ENCODE results near the gene ARHGAP26.

Gene ARHGAP26

GRCh38 chr5:143218517-143219170, 448.5 kb downstream of the ARHGAP26 start:
- peak; percentile 68 for FAIRE-seq
- DNase-seq (ENCODE audit: insufficient read length, low spot score) = no peak

GRCh38 chr5:143219696-143220095, 449.5 kb downstream of the ARHGAP26 start:
- FAIRE-seq (no peak), DNase-seq (ENCODE audit: insufficient read length, low spot score) (no peak)

DNA sequence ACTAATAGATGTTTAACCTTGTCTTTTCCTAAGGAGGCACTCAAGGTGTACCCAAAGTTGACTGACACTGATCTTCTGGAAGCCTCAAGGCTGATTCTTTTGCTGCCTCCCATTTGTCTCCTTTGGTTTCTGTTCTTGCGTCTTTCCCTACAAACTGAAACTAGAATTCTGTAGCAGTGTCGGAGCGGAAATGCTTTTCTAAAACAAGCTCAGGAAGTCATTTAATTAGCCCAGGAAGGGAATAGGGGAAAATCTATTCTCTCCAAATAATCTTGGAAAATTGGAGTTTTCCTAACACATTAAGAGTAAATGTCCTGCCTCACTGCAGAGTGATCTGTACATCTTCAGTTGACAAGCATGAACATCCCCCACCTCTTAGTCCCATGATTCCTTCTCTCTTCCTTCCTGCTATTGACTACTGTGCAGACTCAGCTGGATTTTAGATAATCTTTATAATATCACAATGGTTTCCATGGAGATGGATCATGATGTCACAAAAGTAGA, 450.6 kb downstream of the ARHGAP26 start:
- FAIRE-seq (peak; percentile 70), DNase-seq (ENCODE audit: insufficient read length, low spot score) (no peak)

- DNase-seq (ENCODE audit: insufficient read length, low spot score) (no peak), FAIRE-seq (peak; percentile 89)
Measured at GRCh38 chr5:143222287-143223231, 452.4 kb downstream of the ARHGAP26 start.

DNA sequence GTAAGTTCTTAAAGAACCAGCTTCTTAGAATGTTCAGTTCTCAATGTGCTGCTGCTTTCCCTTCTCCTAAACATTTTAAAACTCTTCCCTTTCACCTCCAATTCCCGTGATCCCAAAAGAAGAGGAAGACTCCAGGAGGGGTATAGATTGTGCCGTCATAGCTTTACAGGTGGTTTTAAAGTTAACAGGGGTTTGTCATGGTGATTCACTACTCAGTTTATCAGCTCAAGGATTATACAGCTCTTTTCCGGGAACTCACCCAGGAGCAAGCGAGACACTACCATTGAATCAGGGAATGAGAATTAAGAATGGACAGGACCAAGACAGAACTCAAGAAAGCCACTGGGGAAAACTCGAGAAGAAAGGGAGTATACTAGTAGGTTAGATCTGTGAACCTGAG, 454.5 kb downstream of the ARHGAP26 start:
- no peak for FAIRE-seq
- DNase-seq (ENCODE audit: insufficient read length, low spot score) = no peak

- FAIRE-seq = no peak
Measured at GRCh38 chr5:143225511-143225910, 455.3 kb downstream of the ARHGAP26 start.

DNA sequence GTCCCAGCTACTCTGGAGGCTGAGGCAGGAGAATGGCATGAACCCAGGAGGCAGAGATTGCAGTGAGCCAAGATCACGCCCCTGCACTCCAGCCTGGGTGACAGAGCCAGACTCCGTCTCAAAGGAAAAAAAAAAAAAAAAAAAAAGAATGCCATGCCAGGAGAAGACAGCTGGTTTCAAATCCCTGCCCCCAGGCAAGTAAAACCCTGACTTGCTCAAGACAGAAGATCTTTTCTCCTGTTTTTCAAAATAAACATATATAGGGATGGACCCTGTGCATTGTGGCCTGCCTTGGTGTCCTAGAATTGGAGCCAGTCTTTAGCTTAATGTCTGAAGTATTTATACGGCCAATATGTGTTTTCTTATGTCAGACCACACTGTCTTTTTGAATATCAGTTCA, 456.2 kb downstream of the ARHGAP26 start:
- DNase-seq (ENCODE audit: insufficient read length, low spot score) (no peak), FAIRE-seq (no peak)

More at GRCh38 chr5:143225511-143225910, 455.3 kb downstream of the ARHGAP26 start:
- no peak for DNase-seq (ENCODE audit: insufficient read length, low spot score)

GRCh38 chr5:143226872-143227271, 456.7 kb downstream of the ARHGAP26 start:
- FAIRE-seq = no peak
- DNase-seq (ENCODE audit: insufficient read length, low spot score) = no peak

GRCh38 chr5:143227301-143227700, 457.1 kb downstream of the ARHGAP26 start:
- FAIRE-seq (no peak), DNase-seq (ENCODE audit: insufficient read length, low spot score) (no peak)

DNA sequence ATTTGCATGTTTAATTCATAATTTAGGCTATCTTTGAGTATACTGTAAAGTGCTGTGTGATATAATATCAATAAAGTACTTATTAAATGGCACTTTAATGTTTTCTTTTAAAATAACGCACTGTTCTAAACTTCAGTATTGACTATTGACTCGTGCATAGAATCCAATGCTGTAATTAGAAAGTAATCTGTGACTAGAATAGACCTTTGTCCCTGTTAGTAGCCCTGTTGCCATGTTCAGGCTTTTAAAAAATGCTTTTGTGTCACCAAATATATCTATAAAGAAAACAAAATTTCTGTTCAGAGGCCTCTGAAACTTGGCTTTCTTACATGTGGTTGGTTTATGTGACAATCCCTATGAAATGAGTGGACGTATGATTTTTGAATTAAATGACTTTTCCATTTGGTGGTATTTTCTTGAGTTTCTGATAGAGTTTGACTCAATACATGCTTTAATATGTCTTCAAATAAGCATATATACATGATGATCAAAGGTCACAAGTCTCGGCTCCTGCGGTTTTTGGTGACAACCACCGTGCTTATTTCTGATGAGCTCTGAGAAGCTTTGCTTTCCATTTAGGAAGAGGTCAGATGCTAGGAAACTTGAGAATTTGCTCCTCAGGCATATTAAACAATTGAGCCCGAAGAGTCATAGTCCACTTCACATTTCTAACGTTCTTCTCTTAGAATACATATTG, 458.6 kb downstream of the ARHGAP26 start:
- no peak for DNase-seq (ENCODE audit: insufficient read length, low spot score)
- FAIRE-seq = peak; percentile 53

DNA sequence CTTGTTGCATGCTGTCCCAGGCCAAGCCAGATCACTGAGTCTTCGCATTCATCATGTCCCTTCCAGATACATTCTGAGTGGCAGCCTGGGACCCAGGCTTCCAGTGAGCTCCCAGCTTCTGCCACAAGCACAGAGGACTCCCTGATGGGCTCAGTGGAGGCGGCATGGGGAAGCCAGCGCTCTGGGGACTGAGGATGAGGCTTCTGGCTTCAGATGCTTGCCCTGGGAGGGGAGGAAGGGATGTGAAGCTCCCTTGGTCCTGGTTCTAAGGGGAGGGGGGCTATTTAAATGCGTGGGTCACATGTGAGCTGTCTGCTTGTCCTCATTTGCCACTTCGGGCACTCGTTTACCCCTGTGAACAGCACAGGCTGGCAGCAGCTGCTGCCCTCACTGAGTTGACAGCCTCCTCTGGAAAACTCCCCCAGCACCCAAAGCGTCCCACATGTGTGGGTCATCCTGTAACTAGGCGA, 459.3 kb downstream of the ARHGAP26 start:
- DNase-seq (ENCODE audit: insufficient read length, low spot score) = no peak
- FAIRE-seq = no peak

DNA sequence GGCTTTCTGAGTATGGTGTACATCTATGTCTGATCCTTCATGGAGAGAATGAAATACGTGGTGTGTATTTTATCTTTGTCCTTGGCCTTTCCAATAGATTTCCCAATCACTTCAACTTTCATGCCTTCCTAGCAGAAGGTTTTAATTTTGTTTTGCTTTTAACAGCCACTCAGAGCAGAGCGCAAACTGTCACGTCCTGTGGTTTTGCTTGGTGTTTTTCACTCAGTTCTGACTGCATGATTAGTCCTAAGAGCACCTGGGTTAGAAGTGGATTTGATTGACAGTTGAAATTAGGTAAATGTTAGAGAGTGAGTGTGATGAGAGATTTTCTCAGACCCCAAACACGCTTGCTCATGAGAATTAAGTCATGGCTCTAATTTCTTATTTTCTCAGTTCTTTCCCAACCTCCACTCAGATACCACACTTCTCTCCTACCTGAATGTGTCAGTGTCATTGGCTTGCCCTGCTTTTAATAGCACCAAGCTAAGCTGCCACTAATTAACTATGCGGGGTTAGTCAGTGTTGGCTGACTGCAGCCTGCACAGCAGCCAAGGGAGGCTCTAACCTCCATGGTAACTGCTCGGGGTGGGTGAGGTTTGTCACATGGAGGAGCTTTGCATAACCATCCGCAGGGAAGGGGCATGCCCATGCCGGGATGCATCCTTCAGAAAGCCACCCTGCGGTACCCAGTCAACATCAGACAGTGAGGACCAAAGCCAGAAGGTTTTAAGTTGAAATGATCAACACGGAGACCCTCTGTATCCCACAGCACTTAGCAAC, 459.9 kb downstream of the ARHGAP26 start:
- DNase-seq (ENCODE audit: insufficient read length, low spot score) = peak; percentile 47

DNA sequence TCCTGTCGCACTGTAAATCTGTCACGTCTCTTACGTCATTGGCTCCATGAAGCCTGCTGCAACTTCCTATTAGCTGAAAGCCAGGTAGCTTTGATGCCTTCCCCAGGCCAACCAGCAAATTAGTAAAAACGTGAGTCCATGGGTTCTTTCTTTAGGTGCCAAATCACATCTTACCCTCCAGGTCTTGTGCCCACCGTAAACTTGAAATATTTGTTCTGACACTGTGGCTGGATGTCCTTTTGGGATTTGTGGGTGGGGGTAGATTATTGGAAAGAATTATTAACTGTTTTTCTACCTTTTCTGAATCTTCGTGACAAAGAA, 460.5 kb downstream of the ARHGAP26 start:
- no peak for DNase-seq (ENCODE audit: insufficient read length, low spot score)
- FAIRE-seq = no peak

More for the DNA sequence above, 459.9 kb downstream of the ARHGAP26 start:
- FAIRE-seq = peak; percentile 99

DNA sequence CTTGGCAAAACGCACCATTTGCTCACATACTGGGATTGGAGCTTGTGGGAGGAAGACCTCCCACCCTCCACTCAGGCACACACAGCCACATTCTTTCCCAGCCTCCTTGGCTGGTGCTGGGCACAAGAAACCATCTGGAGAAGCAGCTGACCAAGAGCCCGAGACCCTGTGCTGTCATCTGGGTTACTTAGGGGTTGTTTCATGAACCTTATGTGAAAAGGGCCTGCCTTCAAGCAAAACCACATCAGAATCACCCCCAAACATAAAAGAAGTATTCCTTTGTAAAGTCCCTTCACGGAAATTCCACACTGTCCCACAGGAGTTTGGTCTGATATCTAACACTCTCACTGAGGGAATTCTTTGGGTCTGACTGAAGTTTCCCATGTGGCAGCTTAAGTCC, 461.2 kb downstream of the ARHGAP26 start:
- peak; percentile 23 for FAIRE-seq

GRCh38 chr5:143231973-143232812, 462.0 kb downstream of the ARHGAP26 start:
- DNase-seq (ENCODE audit: insufficient read length, low spot score) (peak; percentile 30), FAIRE-seq (peak; percentile 97)

More for the DNA sequence above, 461.2 kb downstream of the ARHGAP26 start:
- DNase-seq (ENCODE audit: insufficient read length, low spot score) = no peak

GRCh38 chr5:143233031-143233430, 462.9 kb downstream of the ARHGAP26 start:
- DNase-seq (ENCODE audit: insufficient read length, low spot score) = no peak
- FAIRE-seq = peak; percentile 8

DNA sequence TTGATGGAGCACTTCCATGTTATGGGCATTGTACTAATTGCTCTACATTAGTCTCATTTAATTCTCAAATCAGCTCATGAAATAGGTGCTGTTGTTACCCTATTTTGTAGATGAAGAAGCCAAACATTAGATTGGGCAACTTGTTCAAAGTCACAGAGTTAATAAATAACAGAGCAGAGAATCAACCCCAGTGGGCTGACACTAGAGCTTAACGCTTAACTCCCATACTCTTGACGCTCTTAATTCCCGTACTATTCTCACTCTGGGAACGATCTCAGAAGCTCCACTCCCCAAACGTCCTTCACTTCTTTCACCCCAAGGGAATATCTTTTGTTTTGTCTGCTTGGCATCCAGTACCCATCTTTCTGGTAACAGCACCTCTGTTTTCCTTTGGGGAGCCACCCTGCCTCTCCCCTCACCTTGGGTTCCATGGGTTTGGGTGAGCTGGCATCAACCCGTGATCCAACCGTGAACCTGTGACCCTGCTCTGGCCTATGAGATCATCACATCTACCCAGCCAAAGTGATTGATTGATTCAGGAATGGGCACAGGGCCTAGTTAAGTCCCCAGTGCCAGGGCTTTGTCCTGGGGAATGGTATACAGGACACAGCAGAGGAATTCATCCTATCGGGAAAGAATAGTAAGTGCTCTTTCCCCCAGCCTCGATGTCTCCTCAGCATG, 464.1 kb downstream of the ARHGAP26 start:
- FAIRE-seq (no peak), DNase-seq (ENCODE audit: insufficient read length, low spot score) (no peak)

DNA sequence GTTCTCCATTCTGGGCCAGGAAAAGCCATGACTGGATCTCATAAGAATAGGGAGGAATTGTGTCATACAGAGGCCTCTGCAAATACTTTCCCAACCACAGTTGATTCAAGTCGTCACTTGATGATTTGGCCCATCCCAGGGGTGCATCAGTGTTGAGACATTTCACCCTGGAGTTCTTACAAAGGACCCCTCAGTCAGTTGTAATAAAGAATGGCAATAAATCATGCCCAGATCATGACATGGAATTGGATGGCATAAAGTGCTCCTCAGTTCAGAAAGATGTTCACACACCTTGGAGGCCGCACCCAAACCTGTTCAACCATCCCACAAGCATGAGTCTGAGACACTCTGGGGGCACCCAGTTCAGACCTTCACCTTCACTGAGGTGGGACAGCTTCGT, 465.2 kb downstream of the ARHGAP26 start:
- DNase-seq (ENCODE audit: insufficient read length, low spot score) = no peak
- no peak for FAIRE-seq

DNA sequence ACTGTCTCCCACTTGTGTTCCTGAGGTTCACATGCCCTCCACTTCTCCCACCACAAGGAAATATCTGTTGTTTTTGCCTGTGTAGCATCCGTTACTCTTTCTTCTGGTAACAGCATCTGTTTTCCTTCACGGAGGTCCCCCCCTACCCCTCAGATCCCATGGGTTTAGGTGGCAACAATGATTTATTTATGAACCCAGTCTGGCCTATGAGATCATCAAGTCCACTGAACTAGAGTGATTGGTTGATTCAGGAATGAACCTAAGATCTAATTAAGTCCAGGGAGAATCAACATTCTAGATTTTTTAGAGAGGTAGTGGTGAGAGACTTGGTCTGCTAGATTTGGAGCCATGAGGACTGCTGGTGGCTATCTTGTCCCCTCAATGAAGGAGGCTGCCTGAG, 466.5 kb downstream of the ARHGAP26 start:
- FAIRE-seq = no peak

More for the DNA sequence above, 466.5 kb downstream of the ARHGAP26 start:
- no peak for DNase-seq (ENCODE audit: insufficient read length, low spot score)

Data from GM19239 (cell line).